Suprapubic skin (tissue), 3 donors: ENCODE data around the gene RPL22.

Source experiments
- POLR2A ChIP-seq, 2 donors: fragments of 450-650 bp; IDR thresholded peaks; one replicate each; pipeline ENCODE4 v1.6.1; 2017; ENCODE audit warnings: antibody characterized with exemption in 2 of 2, mild to moderate bottlenecking in 2 of 2, moderate library complexity in 2 of 2
- TF ChIP-seq, protein P1 (sequence below), 2 donors: fragments of 200-600 bp in 1 of 2; fragments of 450-650 bp in 1 of 2; sonication (generic) in 1 of 2; IDR thresholded peaks; one replicate each; pipeline ENCODE4 v1.5.1; 2016 to 2019; ENCODE audit warnings: antibody characterized with exemption in 2 of 2, mild to moderate bottlenecking in 1 of 2, moderate library complexity in 1 of 2

DNA sequence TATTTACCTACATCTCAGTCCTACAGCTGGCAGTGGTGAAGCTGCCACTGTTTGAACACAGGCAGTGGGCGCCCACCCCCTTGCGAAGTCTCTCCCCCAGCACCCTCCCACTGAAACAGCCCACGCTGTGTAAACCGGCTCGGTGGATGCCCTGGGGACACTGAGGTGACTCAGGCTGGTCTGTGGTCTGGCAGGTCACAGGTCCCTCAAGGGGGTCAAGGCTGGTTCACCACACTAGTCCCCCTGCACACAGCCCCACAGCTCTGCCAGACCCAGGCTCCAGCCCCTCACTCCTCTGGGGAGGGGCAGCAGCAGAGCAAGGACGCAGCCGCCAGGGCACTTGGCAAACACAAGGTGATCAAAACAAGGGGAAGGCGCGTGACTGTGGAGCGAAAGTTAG lies 26.8 kb downstream of the RPL22 start:
- TF ChIP-seq, protein P1, sequence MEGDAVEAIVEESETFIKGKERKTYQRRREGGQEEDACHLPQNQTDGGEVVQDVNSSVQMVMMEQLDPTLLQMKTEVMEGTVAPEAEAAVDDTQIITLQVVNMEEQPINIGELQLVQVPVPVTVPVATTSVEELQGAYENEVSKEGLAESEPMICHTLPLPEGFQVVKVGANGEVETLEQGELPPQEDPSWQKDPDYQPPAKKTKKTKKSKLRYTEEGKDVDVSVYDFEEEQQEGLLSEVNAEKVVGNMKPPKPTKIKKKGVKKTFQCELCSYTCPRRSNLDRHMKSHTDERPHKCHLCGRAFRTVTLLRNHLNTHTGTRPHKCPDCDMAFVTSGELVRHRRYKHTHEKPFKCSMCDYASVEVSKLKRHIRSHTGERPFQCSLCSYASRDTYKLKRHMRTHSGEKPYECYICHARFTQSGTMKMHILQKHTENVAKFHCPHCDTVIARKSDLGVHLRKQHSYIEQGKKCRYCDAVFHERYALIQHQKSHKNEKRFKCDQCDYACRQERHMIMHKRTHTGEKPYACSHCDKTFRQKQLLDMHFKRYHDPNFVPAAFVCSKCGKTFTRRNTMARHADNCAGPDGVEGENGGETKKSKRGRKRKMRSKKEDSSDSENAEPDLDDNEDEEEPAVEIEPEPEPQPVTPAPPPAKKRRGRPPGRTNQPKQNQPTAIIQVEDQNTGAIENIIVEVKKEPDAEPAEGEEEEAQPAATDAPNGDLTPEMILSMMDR (IDR thresholded peaks at IDR 0.05), result no peak
- no peak for TF ChIP-seq POLR2A (IDR thresholded peaks at IDR 0.05)
